Right renal cortex interstitium (tissue), 3 donors: Measurements from ENCODE around the gene PPP3CA. TPM values are rescaled to one million over a fixed set of nuclear protein-coding genes. Genes with fewer than 3 reads are reported as not detected.

ENCODE experiments used
- DNase-seq, 3 donors: peaks; one replicate each; pipeline ENCODE4 v3.0.0-alpha.2; 2013; ENCODE audit warnings: low read depth in 3 of 3, low spot score in 2 of 3
- polyA plus RNA-seq, 3 donors: library from polyadenylated mRNA; unstranded; fragments of 120-200 nt; gene quantifications; one replicate each; pipeline ENCODE4 v1.2.1, GENCODE V29; 2013; ENCODE audit not compliant: insufficient read length in 3 of 3

Gene PPP3CA
- 10 to 100 TPM; 50.0 to 53.7 (median 51.9) TPM for polyA plus RNA-seq

DNA sequence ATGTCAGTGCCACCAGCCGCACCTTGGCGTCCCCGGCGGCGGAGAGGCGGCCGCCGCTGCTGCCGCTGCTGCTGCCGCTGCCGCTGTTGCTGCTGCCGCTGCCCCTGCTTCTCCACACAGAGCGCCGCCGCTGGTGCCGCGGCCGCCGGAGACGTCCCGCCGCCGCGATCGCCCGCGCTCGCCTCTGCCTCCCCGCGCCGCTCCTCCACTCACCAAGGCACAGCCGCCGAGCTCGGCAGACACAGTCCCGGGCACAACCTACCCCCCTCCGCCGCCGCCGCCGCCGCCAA is at the start of gene PPP3CA:
Gene PPP3CA, minus strand, starts transcription at position 260 of the 290 bp plus-strand sequence.
- no peak for DNase-seq

GRCh38 chr4:101393256-101393655 is 45.9 kb upstream of the PPP3CA start:
- DNase-seq = no peak

- no peak for DNase-seq
Measured at GRCh38 chr4:101370663-101371210, 23.4 kb upstream of the PPP3CA start.

GRCh38 chr4:101367201-101367600 is 19.9 kb upstream of the PPP3CA start:
- DNase-seq = no peak

DNA sequence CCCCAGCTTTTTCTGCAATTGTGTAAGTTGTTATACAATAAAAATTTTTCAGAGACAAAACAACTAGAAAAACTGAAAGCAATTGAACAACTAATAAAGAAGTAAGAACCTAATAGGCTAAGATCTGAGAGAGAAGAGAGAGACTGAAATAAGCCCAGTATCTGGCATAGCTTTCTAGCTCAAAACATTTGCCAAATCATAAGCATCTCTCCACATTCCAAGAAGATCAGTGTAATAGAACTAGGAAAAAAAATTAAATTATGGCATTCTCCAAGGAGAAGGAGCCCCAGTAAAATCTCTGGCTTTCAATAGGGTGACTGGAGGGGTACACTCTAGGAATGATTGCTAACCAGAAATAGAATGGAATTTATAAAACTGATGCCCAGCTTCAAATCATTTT is 19.0 kb upstream of the PPP3CA start:
- no peak for DNase-seq

DNA sequence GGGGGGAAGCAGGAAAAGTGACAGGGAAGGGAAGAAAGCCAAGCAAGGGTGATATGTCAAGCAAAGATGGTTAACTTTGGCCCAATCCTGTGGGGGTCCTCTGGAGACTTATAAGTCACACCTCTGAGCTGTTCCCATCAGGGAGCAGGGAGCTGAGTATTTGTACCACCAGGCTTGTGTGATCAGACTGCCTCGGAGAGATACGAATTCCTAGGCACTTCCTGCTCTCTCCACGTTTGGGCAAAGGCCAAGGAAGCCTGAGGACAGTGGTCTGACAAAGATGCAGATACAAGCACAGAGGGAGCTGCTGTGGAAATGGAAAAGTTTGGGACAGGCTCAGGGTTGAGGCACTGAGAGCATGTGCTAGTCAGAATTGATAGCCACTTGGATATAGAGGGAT is 10.4 kb upstream of the PPP3CA start:
- no peak for DNase-seq

DNA sequence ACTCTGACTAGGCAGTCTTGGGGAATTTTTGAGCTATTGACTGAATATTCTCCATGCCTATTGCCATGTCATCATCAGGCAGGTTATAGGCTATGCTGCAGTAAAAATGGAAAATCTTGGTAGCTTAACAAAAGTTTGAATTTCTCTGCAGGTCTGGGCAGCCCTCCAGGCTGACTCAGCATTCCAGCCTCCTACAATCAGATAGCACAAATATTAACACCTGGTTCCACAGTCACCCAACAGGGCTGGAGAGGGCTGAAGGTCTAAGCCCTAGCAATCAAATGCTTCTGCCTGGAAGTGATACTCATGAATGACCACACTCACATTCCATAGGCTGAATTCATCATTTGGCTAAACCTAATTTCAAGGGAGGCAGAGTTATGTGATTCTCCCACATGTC is 9.6 kb upstream of the PPP3CA start:
- DNase-seq = no peak

GRCh38 chr4:101355767-101356702 is 8.7 kb upstream of the PPP3CA start:
- DNase-seq = no peak

DNA sequence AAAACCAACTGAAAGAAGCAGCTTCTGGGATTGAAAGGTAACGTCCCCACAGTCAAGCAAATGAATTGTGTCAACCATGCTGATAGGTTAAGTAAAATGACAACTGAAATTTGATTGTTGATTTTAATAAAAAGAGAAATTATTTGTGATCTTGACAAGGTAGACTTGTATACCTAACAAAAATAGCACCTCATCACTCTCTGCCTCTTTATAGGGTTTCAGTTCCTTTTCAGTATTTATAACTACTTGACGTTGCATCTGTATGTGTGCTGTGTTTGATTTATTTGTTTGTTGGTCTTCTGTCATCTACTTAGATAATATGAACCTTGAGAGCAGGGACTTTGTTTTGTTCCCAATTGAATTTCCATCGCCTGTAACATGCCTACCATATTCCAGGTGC is 7.9 kb upstream of the PPP3CA start:
- no peak for DNase-seq

- DNase-seq = no peak
Measured at GRCh38 chr4:101349801-101350064, 2.4 kb upstream of the PPP3CA start.

DNA sequence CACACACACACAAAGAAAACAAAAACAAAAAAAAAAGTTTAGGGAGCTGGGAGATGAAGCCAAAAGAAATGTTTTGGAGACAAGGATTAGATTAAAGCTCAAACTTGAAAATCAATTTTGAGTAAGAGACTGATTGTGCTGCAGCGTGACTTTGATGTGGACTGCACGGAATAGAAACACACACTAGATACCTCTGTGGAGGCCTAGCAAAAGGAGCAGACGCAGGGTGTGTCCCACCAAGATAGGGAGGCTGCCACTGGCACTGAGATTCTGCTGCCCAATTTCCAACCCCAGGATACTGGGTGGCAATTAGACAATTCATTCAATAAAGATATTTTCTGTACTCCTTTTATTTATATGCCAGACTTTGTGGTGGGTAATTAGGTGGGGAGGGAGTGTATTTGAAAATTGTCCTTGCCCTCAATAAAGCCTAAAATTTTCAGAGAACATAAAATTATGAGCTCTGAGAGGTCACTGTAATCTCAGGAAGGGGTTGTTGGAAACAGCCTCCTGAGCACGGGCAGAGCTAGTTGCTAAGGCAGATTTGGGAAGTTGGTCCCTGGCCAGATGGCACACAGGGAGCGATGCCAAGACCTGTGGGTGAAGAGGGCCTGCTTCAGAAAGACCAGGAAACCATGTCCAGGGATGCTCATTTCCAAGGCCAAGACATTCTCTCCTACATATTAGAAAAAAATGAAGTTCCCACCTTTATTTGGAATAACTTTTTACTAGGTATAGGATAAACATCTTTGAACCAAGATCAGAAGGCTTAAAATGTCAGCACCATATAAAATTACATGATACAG is 1.9 kb upstream of the PPP3CA start:
- DNase-seq = no peak

- DNase-seq = no peak
Measured at GRCh38 chr4:101348367-101348827, 1.1 kb upstream of the PPP3CA start.

- peak; percentile 83 to 93 (median 92) for DNase-seq
Measured at GRCh38 chr4:101347557-101348366, 436 bp upstream of the PPP3CA start.

DNA sequence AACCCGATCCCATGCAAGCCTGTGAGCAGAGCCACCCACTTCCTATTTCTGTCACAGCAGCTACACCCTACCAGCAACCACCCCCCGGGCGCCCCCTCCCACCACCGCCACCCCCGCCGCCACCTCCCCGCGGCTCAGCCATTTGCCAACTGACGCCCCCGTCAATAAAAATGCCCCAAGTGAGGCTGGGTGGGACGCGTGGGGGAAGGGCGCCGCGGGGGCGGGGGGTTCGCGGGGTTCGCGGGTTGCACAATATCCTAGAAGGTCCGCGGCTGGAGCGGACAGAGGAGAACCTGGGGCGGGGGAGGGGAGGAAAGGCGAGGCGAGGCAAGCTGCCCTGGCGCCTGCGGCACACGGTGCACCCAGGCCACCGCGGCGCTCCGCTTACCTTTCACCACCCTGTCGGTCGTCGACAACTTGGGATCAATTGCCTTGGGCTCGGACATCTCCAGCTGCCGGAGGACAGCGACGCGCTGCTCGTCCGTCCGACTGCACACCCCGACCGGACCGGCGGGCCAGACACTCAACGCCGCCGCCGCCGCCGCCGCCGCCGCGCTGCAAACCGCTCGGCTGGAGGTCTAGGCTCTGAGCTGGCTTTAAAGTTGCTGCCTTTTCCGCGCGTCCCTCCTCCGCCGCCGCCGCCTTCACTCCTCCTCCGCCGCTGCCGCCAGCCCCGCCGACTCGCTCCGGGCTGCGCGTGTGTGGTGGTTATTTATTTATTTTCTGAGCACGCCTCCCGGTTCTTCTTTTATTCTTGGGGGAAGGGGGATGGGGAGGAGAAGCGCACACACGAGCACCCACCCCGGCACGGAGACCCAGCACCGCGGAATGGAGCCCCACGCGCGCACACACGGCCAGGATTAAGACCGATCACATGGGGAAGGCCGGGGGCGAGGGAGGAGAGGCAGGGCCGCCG is 717 bp downstream of the PPP3CA start:
- DNase-seq = peak in 2 of 3 donors; percentile 45 to 57

- peak in 1 of 3 donors; percentile 31 for DNase-seq
Measured at GRCh38 chr4:101345596-101346350, 1.6 kb downstream of the PPP3CA start.

DNA sequence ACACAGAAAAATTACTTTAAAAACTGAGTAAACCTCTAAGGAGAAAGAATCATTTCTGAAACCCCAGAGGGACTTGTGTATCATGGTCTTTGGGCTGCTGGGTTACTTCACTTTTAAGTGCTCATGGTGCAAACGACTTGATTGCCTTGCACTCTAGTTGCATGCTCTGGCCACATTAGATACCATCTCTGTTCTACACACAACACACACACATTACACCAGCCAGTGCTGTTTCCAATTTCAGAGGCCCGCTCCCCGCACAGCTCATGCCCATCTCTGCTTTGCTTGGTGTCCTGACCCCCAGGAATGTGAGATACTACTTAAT is 2.1 kb downstream of the PPP3CA start:
- DNase-seq = no peak

DNA sequence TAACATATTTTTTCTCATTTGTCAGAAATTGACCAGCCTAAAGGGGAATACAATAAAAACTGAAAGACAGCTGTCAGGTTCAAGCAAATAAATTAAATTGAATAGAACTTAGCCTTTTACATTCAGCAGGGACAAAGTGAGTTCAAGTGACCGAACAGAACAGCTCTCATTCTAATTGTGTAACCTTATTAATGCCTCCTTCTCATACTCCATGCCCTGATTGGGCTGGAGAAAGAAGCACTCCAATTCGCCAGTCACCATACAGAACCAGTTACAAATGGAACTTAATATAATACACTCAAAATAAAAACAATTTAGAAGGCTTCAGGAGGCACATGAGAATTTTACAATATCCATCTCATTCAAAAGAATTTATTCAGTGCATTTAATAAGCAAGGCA is 8.0 kb downstream of the PPP3CA start:
- DNase-seq = no peak

DNA sequence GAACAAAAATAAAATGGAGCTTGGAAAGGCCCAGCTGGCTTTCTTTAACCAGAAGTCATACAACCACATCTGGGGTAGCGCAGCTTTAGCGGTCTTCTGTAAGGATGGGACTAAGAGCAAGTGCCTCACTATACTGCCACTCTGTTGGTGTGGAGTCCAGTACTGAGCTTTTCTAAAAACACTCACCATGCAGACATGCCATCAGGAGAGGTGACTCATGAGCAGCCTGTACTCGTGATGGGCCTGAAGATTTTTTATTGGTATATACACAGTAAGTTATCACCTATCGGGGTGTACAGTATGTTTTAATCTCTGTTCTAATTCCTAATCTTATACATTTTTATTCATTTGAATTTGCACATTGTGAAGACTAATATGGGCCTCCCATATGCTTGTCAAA is 9.6 kb downstream of the PPP3CA start:
- DNase-seq = no peak

- no peak for DNase-seq
Measured at GRCh38 chr4:101334963-101335572, 12.3 kb downstream of the PPP3CA start.
